ENCODE measurements around the gene PRKG1. TPM values are rescaled to one million over a fixed set of nuclear protein-coding genes. Genes with fewer than 3 reads are reported as not detected.

The PRKG1 gene
- polyA plus RNA-seq, 1 donor (not counting 4 experiments of a cell fraction or from before 2014, with no cell fraction given): 0.24 TPM

GRCh38 chr10:51318399-51319172, 244.3 kb downstream of the PRKG1 start:
- no peaks in the 10 kb centered on the region for H3K9me3 ChIP-seq (ENCODE audit: control insufficient read depth, low read depth, low read length)
- dilution Hi-C loops (cut with MboI; ENCODE audit: extremely low pct_ligation_motif_present, low sequenced_read_pairs): no loop called here
- no peaks in the 10 kb centered on the region for H4K20me1 ChIP-seq (ENCODE audit: control insufficient read depth, extremely low read depth, insufficient read depth, low read length)
- H3K27ac ChIP-seq (ENCODE audit: control insufficient read depth, insufficient read depth, low read length): no peak overlapping the region
- no peaks in the 10 kb centered on the region for H3K4me1 ChIP-seq (ENCODE audit: control insufficient read depth, extremely low read depth, insufficient read depth, low read length)
- no peak overlapping the region for H2AFZ ChIP-seq (ENCODE audit: control insufficient read depth, low read length)
- H3K9ac ChIP-seq (ENCODE audit: control insufficient read depth, extremely low read depth, insufficient read depth, low read length): no peak overlapping the region
- DNase-seq (ENCODE audit: low read depth, low spot score) (no peak), FAIRE-seq (no peak)
- no peaks in the 10 kb centered on the region for H3K36me3 ChIP-seq (ENCODE audit: control insufficient read depth in 2 of 2, extremely low read depth in 1 of 2, insufficient read depth in 2 of 2, low read length in 2 of 2)
- no peaks in the 10 kb centered on the region for H3K27me3 ChIP-seq (ENCODE audit: control insufficient read depth, extremely low read depth, insufficient read depth, low read length)
- TF ChIP-seq CTCF (optimal IDR thresholded peaks at IDR 0.05 in 1 of 3, IDR thresholded peaks at IDR 0.05 in 1 of 3, conservative IDR thresholded peaks at IDR 0.05 in 1 of 3; ENCODE audit: extremely low read depth in 1 of 3, insufficient read depth in 2 of 3, low read length in 3 of 3) (no peak), EZH2 (IDR thresholded peaks at IDR 0.05; ENCODE audit: low read length) (no peak)
- H3K79me2 ChIP-seq (ENCODE audit: control insufficient read depth, insufficient read depth, low read length): no peaks in the 10 kb centered on the region
- H3K4me3 ChIP-seq (ENCODE audit: control insufficient read depth in 2 of 3, extremely low read depth in 1 of 3, insufficient read depth in 2 of 3, low read depth in 1 of 3, low read length in 3 of 3): no peak overlapping the region
- H3K4me2 ChIP-seq (ENCODE audit: control insufficient read depth, extremely low read depth, insufficient read depth, low read depth, low read length): no peak overlapping the region
- no peaks in the 10 kb centered on the region for H3K9me1 ChIP-seq (ENCODE audit: control insufficient read depth, extremely low read depth, insufficient read depth, low read length)

GRCh38 chr10:51319173-51319435, 244.8 kb downstream of the PRKG1 start:
- Histone ChIP-seq H3K9me1 (ENCODE audit: control insufficient read depth, extremely low read depth, insufficient read depth, low read length) (no peaks in the 10 kb centered on the region), H3K79me2 (ENCODE audit: control insufficient read depth, insufficient read depth, low read length) (no peaks in the 10 kb centered on the region), H4K20me1 (ENCODE audit: control insufficient read depth, extremely low read depth, insufficient read depth, low read length) (no peaks in the 10 kb centered on the region), H2AFZ (ENCODE audit: control insufficient read depth, low read length) (no peak overlapping the region), H3K4me2 (ENCODE audit: control insufficient read depth, extremely low read depth, insufficient read depth, low read depth, low read length) (no peak overlapping the region), H3K4me1 (ENCODE audit: control insufficient read depth, extremely low read depth, insufficient read depth, low read length) (no peaks in the 10 kb centered on the region), H3K9me3 (ENCODE audit: control insufficient read depth, low read depth, low read length) (no peaks in the 10 kb centered on the region), H3K27me3 (ENCODE audit: control insufficient read depth, extremely low read depth, insufficient read depth, low read length) (no peaks in the 10 kb centered on the region), H3K9ac (ENCODE audit: control insufficient read depth, extremely low read depth, insufficient read depth, low read length) (no peak overlapping the region), H3K27ac (ENCODE audit: control insufficient read depth, insufficient read depth, low read length) (no peak overlapping the region), H3K4me3 (ENCODE audit: control insufficient read depth in 2 of 3, extremely low read depth in 1 of 3, insufficient read depth in 2 of 3, low read depth in 1 of 3, low read length in 3 of 3) (no peak overlapping the region), H3K36me3 (ENCODE audit: control insufficient read depth in 2 of 2, extremely low read depth in 1 of 2, insufficient read depth in 2 of 2, low read length in 2 of 2) (no peaks in the 10 kb centered on the region)
- dilution Hi-C loops (cut with MboI; ENCODE audit: extremely low pct_ligation_motif_present, low sequenced_read_pairs): no loop called here
- no peak for FAIRE-seq
- no peak for TF ChIP-seq EZH2 (IDR thresholded peaks at IDR 0.05; ENCODE audit: low read length)
- DNase-seq (ENCODE audit: low read depth, low spot score): no peak

GRCh38 chr10:51321300-51321699, 247.0 kb downstream of the PRKG1 start:
- Histone ChIP-seq H3K9me1 (ENCODE audit: control insufficient read depth, extremely low read depth, insufficient read depth, low read length) (no peaks in the 10 kb centered on the region), H3K4me3 (ENCODE audit: control insufficient read depth in 2 of 3, extremely low read depth in 1 of 3, insufficient read depth in 2 of 3, low read depth in 1 of 3, low read length in 3 of 3) (no peak overlapping the region), H4K20me1 (ENCODE audit: control insufficient read depth, extremely low read depth, insufficient read depth, low read length) (no peaks in the 10 kb centered on the region), H3K79me2 (ENCODE audit: control insufficient read depth, insufficient read depth, low read length) (no peaks in the 10 kb centered on the region), H3K36me3 (ENCODE audit: control insufficient read depth in 2 of 2, extremely low read depth in 1 of 2, insufficient read depth in 2 of 2, low read length in 2 of 2) (no peaks in the 10 kb centered on the region), H3K4me2 (ENCODE audit: control insufficient read depth, extremely low read depth, insufficient read depth, low read depth, low read length) (no peak overlapping the region), H3K27ac (ENCODE audit: control insufficient read depth, insufficient read depth, low read length) (no peak overlapping the region), H3K27me3 (ENCODE audit: control insufficient read depth, extremely low read depth, insufficient read depth, low read length) (no peaks in the 10 kb centered on the region), H3K9ac (ENCODE audit: control insufficient read depth, extremely low read depth, insufficient read depth, low read length) (no peak overlapping the region), H2AFZ (ENCODE audit: control insufficient read depth, low read length) (no peak overlapping the region), H3K9me3 (ENCODE audit: control insufficient read depth, low read depth, low read length) (no peaks in the 10 kb centered on the region), H3K4me1 (ENCODE audit: control insufficient read depth, extremely low read depth, insufficient read depth, low read length) (no peaks in the 10 kb centered on the region)
- FAIRE-seq (no peak), DNase-seq (ENCODE audit: low read depth, low spot score) (no peak)
- no peak for TF ChIP-seq CTCF (optimal IDR thresholded peaks at IDR 0.05 in 1 of 3, IDR thresholded peaks at IDR 0.05 in 1 of 3, conservative IDR thresholded peaks at IDR 0.05 in 1 of 3; ENCODE audit: extremely low read depth in 1 of 3, insufficient read depth in 2 of 3, low read length in 3 of 3)
- no peak for TF ChIP-seq EZH2 (IDR thresholded peaks at IDR 0.05; ENCODE audit: low read length)
- dilution Hi-C loops (cut with MboI; ENCODE audit: extremely low pct_ligation_motif_present, low sequenced_read_pairs): no loop called here

Data from keratinocyte (primary cell).